Placental epithelial cell (primary cell): ENCODE results near the gene TMEM69. TPM values are rescaled to one million over a fixed set of nuclear protein-coding genes. Genes with fewer than 3 reads are reported as not detected.

Source experiments
- total RNA-seq: library from RNA; depleted of rRNA; stranded (reverse); fragments of >200 nt; gene quantifications from 2 replicates; pipeline ENCODE4 v1.2.3, GENCODE V29; 2012

The TMEM69 gene
- 8.6 and 17.8 TPM in 2 replicates for total RNA-seq

GRCh38 chr1:45687754-45688740 is at the start of gene TMEM69:
TSS of gene TMEM69 (plus strand) at chr1:45688181. CDS start at chr1:45691069, 2,888 bp downstream.

GRCh38 chr1:45686288-45687013 is 1.5 kb upstream of the TMEM69 start, which contains the start of gene GPBP1L1:
TSS of gene GPBP1L1 (minus strand) at chr1:45686533. CDS start at chr1:45659087, 27,446 bp downstream.

Other genes with a start within 250 kb of the TMEM69 start
- gene TESK2, start 197.0 kb upstream of the TMEM69 start, total RNA-seq, result 10.8 and 13.3 TPM in 2 replicates
- 0.39 and 2.4 TPM in 2 replicates for gene CCDC163, start 188.1 kb upstream of the TMEM69 start, total RNA-seq
- gene MMACHC, start 187.9 kb upstream of the TMEM69 start, total RNA-seq, result 1.2 and 7.8 TPM in 2 replicates
- 305 and 686 TPM in 2 replicates for gene PRDX1, start 166.3 kb upstream of the TMEM69 start, total RNA-seq
- 108 and 120 TPM in 2 replicates for gene AKR1A1, start 137.4 kb upstream of the TMEM69 start, total RNA-seq
- 35.1 and 68.3 TPM in 2 replicates for gene NASP, start 104.1 kb upstream of the TMEM69 start, total RNA-seq
- 2.4 and 2.6 TPM in 2 replicates for gene CCDC17, start 64.1 kb upstream of the TMEM69 start, total RNA-seq
- 90.8 and 96.2 TPM in 2 replicates for gene GPBP1L1, start 1.6 kb upstream of the TMEM69 start, total RNA-seq
- 6.2 and 12.6 TPM in 2 replicates for gene IPP, start 62.5 kb downstream of the TMEM69 start, total RNA-seq
- gene MAST2, start 115.4 kb downstream of the TMEM69 start, total RNA-seq, result 21.9 and 39.7 TPM in 2 replicates